Endothelial cell of umbilical vein (primary cell): ENCODE results near the gene CALD1.

Experiments used
- EZH2 ChIP-seq: IDR thresholded peaks from 2 replicates; pipeline ENCODE4 v1.6.1; 2012; ENCODE audit warnings: borderline replicate concordance, low read depth, mild to moderate bottlenecking, moderate library complexity, low read length, inconsistent platforms; ENCODE audit not compliant: severe bottlenecking
- GATA2 ChIP-seq: IDR thresholded peaks from 2 replicates; pipeline ENCODE4 v1.7.0; 2011; ENCODE audit warnings: low read depth, mild to moderate bottlenecking, moderate library complexity, mixed read lengths, low read length; ENCODE audit not compliant: insufficient read length, insufficient read depth
- POLR2A ChIP-seq: IDR thresholded peaks from 2 replicates; pipeline ENCODE4 v1.6.1; 2012; ENCODE audit warnings: low read depth, mild to moderate bottlenecking, control low read depth, low read length
- POLR2AphosphoS5 ChIP-seq: IDR thresholded peaks from 2 replicates; pipeline ENCODE4 v1.6.1; 2012; ENCODE audit warnings: low read depth, mild to moderate bottlenecking, control low read depth, low read length, moderate library complexity; ENCODE audit not compliant: insufficient read depth
- TF ChIP-seq, protein P1 (sequence below), 2 donors: IDR thresholded peaks; 1 replicate in 1 of 2; 2 replicates in 1 of 2; pipeline ENCODE4 v1.5.1; 2011; ENCODE audit warnings: low read length in 2 of 2, mild to moderate bottlenecking in 2 of 2, moderate library complexity in 2 of 2, control low read depth in 1 of 2, inconsistent platforms in 1 of 2, low read depth in 1 of 2; ENCODE audit not compliant: insufficient read depth in 1 of 2; ENCODE audit errors: extremely low read depth in 1 of 2
- TF ChIP-seq, protein P2 (sequence below): IDR thresholded peaks from 2 replicates; pipeline ENCODE4 v1.6.1; 2011; ENCODE audit not compliant: insufficient read depth, insufficient read length

DNA sequence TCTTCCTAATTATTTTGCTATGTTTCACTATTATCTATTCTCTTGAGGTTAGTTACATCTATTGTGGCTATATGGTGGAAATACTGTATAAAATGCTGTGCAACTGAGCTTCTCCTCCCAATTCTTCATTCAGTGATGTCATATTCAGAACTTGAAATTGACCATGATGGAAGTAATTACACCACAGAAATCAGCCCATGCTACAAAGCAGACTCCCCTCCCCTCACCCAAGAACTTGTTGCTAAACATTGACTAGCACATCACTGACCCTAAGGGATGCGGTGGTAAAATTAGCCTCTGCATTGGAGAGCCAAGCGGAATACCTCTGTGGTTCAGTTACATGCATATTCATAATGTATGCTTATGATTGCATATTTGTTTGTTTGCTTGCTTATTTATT lies 8.8 kb downstream of the CALD1 start:
- TF ChIP-seq POLR2A (no peak), EZH2 (no peak), POLR2AphosphoS5 (no peak), GATA2 (no peak)
- TF ChIP-seq, protein P1, sequence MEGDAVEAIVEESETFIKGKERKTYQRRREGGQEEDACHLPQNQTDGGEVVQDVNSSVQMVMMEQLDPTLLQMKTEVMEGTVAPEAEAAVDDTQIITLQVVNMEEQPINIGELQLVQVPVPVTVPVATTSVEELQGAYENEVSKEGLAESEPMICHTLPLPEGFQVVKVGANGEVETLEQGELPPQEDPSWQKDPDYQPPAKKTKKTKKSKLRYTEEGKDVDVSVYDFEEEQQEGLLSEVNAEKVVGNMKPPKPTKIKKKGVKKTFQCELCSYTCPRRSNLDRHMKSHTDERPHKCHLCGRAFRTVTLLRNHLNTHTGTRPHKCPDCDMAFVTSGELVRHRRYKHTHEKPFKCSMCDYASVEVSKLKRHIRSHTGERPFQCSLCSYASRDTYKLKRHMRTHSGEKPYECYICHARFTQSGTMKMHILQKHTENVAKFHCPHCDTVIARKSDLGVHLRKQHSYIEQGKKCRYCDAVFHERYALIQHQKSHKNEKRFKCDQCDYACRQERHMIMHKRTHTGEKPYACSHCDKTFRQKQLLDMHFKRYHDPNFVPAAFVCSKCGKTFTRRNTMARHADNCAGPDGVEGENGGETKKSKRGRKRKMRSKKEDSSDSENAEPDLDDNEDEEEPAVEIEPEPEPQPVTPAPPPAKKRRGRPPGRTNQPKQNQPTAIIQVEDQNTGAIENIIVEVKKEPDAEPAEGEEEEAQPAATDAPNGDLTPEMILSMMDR (IDR thresholded peaks at IDR 0.05; ENCODE audit: extremely low read depth in 1 of 2, insufficient read depth in 1 of 2, low read depth in 1 of 2, low read length in 2 of 2) = no peak
- TF ChIP-seq, protein P2, sequence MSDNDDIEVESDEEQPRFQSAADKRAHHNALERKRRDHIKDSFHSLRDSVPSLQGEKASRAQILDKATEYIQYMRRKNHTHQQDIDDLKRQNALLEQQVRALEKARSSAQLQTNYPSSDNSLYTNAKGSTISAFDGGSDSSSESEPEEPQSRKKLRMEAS = no peak
